Prostate gland (tissue), 2 donors: Measurements from ENCODE around the gene PADI6. TPM values are rescaled to one million over a fixed set of nuclear protein-coding genes. Genes with fewer than 3 reads are reported as not detected.
"Not testable (repeated sequence)": the region's sequence is repeated elsewhere in the genome, so short reads cannot be mapped to it uniquely, and the experiment has no call there.

Source experiments
- DNase-seq: peaks from one replicate; pipeline ENCODE4 v3.0.0-alpha.2; 2019; ENCODE audit warnings: low spot score
- H3K27ac ChIP-seq, 2 donors: fragments of 200-600 bp; sonication (generic); 2 replicates each; pipeline ENCODE4 v1.5.1; 2017 to 2019
- H3K27me3 ChIP-seq: fragments of 200-600 bp; sonication (generic); replicated peaks from 2 replicates; pipeline ENCODE4 v1.5.1; 2019; ENCODE audit not compliant: insufficient read depth
- H3K36me3 ChIP-seq, 2 donors: fragments of 200-600 bp; sonication (generic); 1 replicate in 1 of 2; 2 replicates in 1 of 2; pipeline versions ENCODE4 v1.5.1 to v1.8.1; 2017 to 2019
- H3K4me1 ChIP-seq: fragments of 200-600 bp; sonication (generic); replicated peaks from 2 replicates; pipeline ENCODE4 v1.5.1; 2019
- H3K4me3 ChIP-seq, 2 donors: fragments of 200-600 bp; sonication (generic); 2 replicates each; pipeline ENCODE4 v1.5.1; 2017 to 2019
- H3K9me3 ChIP-seq: fragments of 200-600 bp; sonication (generic); 2 replicates; pipeline ENCODE4 v1.5.1; 2017
- POLR2A ChIP-seq: fragments of 450-650 bp; IDR thresholded peaks from one replicate; pipeline ENCODE4 v1.6.1; 2016; ENCODE audit warnings: antibody characterized with exemption, mild to moderate bottlenecking
- POLR2AphosphoS5 ChIP-seq: sonication (generic); formaldehyde crosslinking; IDR thresholded peaks from one replicate; pipeline ENCODE4 v1.6.1; 2017; ENCODE audit warnings: antibody characterized with exemption
- WGBS: methylation state at CpG from one replicate; pipeline ENCODE4 v1.1.5; 2018; 5-methylcytosine and 5-hydroxymethylcytosine counted together
- intact Hi-C: fragments of 100-400 bp; cut with DNase I; formaldehyde crosslinking; loops from one replicate; pipeline ENCODE4 v1.14.2; 2022
- total RNA-seq, 2 donors: library from RNA; depleted of rRNA; stranded (reverse); fragments of >200 nt; gene quantifications; one replicate each; pipeline ENCODE4 v1.1.0, GENCODE V29; 2016
- TF ChIP-seq, protein P1 (sequence below), 4 experiments: fragments of 200-600 bp in 2 of 4; fragments of 450-650 bp in 2 of 4; sonication (generic) in 2 of 4; IDR thresholded peaks; 1 replicate in 3 of 4; 2 replicates in 1 of 4; pipeline ENCODE4 v1.5.1; 2016 to 2019; ENCODE audit warnings: antibody characterized with exemption in 4 of 4, mild to moderate bottlenecking in 2 of 4, moderate library complexity in 2 of 4

The PADI6 gene
- total RNA-seq, 2 donors from 2014 or later, result not detected

DNA sequence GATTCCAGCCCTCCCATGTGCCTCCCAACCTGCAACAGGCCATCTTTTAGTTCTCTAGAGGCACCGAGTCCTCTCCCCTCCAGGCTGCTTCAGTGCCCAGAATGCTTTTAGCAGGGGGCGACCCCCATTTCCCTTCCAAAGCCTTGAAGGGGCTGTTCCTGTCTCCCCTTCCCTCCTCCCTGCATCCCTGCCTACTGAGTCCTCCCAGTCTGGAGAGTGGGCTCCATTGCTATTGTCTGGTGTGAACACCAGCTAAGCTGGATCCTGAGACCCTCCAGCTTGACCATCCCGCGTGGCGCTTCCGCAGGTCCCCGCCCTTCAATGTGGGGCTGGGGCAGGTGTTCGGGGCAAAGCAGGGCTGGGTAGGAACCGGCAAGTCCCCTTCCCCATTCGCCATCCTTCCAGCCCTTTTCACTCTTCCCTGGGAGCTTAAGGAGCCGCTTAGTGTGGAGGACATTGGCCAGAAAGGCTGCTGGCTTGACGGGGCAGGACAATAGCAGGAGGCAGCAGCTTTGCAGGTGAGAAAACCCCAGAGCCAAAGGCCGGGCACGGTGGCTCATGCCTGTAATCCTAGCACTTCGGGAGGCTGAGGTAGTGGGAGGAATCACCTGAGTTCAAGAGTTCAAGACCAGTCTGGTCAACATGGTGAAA, 32.2 kb downstream of the PADI6 start:
- Histone ChIP-seq H3K9me3 (no peaks in the 10 kb centered on the region), H3K27me3 (no peaks in the 10 kb centered on the region), H3K36me3 (peaks cover under 1 to 5% of the 10 kb centered on the region in 2 donors), H3K4me1 (peaks cover 3% of the 10 kb centered on the region), H3K27ac (no peak overlapping the region), H3K4me3 (no peak overlapping the region)
- intact Hi-C loops, result no loop called here
- TF ChIP-seq POLR2AphosphoS5 (no peak), POLR2A (no peak)
- TF ChIP-seq, protein P1, sequence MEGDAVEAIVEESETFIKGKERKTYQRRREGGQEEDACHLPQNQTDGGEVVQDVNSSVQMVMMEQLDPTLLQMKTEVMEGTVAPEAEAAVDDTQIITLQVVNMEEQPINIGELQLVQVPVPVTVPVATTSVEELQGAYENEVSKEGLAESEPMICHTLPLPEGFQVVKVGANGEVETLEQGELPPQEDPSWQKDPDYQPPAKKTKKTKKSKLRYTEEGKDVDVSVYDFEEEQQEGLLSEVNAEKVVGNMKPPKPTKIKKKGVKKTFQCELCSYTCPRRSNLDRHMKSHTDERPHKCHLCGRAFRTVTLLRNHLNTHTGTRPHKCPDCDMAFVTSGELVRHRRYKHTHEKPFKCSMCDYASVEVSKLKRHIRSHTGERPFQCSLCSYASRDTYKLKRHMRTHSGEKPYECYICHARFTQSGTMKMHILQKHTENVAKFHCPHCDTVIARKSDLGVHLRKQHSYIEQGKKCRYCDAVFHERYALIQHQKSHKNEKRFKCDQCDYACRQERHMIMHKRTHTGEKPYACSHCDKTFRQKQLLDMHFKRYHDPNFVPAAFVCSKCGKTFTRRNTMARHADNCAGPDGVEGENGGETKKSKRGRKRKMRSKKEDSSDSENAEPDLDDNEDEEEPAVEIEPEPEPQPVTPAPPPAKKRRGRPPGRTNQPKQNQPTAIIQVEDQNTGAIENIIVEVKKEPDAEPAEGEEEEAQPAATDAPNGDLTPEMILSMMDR (IDR thresholded peaks at IDR 0.05), result no peak
- DNase-seq, result no peak
- WGBS, result 68% methylated on average over 15 of the region's 15 CpGs

DNA sequence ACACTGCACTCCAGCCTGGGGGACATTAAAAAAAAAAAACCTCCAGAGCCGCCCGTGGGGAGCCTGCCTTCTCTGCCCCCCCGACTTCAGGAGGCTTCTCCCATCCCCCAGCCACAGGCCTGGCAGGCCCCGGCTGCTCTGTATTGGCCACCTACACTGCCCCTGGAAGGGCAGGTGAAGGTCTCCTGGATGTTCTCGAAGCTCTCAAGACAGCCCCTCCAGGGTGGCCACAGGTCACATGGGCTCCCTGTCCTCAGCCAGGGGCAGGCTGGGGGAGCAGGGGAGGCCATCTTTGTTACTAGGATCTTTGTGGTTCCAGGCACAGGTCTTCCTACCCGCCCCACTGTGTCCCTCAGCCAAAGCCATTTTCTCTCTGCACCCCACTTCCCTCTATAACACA, 32.8 kb downstream of the PADI6 start:
- TF ChIP-seq, protein P1 (IDR thresholded peaks at IDR 0.05), result no peak
- TF ChIP-seq POLR2A (no peak), POLR2AphosphoS5 (no peak)
- H3K27me3 ChIP-seq, result no peaks in the 10 kb centered on the region
- DNase-seq, result no peak
- peaks cover 4 to 12% of the 10 kb centered on the region in 2 donors for H3K36me3 ChIP-seq
- 83% methylated on average over 6 of the region's 6 CpGs for WGBS
- no peak overlapping the region for H3K4me3 ChIP-seq
- no peak overlapping the region for H3K27ac ChIP-seq
- H3K4me1 ChIP-seq, result peaks cover 3% of the 10 kb centered on the region
- intact Hi-C loops, result no loop called here
- no peaks in the 10 kb centered on the region for H3K9me3 ChIP-seq

DNA sequence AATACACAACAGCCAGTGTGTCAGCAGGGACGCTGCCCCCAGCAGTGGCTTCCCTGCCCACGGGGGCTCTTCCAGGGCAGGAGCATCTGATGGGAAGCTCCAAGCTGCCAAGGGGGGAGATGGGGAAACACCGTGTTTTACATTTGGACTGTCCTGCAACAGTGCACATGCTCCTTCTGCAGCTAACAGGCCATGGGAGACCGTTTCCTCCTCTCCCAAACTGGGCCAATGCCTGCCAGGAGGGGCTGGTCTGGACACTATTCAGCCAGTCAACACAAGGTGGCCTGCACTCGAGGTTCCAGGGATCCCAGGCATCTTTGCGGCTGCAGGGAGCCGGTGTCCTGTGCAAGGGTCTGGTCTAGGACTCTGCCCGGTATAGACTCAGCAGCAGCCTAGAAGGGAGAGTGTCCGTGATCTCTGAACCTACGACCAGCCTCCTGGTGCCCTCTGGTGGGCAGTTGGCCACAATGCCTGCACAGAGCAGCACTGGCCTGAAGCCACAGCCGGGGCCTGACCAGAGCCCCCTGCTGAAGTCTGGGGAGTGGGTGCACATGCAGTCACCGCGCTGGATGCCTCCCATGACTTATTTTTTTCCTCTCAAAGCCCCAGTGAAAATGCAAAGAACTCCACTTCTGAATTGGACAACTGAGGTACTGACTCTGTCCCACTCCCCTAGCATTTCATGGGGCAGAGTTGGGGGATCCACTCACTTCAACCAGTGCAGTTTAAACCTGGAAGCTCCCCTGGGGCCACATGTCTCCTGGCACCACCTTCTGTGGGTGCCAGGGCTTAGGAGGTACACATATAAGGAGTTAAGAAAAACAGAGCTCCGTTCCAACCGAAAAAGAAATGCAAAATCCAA, 34.1 kb downstream of the PADI6 start:
- intact Hi-C loops, result no loop called here

DNA sequence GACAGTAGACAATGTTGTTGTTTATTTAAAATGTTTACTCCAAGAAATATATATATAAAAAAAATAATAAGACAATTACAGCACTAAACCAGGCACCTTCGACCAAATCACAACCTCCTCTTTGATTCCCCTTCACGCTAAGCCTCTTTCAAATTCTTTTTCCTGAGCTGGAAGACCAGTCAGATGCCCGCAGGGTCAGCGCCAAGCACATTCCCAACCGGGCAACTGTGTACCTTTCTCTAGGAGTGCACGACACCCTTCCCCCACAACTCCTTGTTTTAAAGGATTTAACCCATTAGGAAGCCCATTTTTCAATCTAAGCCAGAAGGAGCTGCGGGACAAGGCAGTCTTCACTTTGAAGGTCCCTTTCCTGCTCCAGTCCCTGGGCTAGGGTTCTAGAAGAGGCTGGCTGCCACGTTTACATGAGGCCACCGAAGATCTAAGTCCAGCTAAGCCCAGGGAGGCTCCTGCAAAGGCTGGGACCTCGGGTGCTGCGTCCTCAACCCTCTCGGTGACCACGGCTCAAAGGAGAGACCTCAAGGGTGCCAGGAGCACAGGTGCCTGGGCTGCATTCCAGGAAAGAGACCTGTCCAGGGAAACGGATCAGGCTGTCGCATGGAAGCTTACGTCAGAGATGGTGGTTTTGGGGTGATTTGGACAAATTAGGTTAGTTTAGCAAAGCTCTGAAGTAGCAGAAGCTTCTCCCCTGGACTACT, 34.9 kb downstream of the PADI6 start:
- DNase-seq, H3K4me3 ChIP-seq, H3K9me3 ChIP-seq, intact Hi-C loops, H3K27me3 ChIP-seq, H3K27ac ChIP-seq, H3K4me1 ChIP-seq: not testable (repeated sequence)
- 66% methylated on average over 16 of the region's 16 CpGs for WGBS
- H3K36me3 ChIP-seq, result peaks cover 4 to 13% of the 10 kb centered on the region in 2 donors

More for the DNA sequence above, 34.1 kb downstream of the PADI6 start:
- H3K4me3 ChIP-seq, result no peak overlapping the region
- 54% methylated on average over 13 of the region's 15 CpGs for WGBS
- TF ChIP-seq POLR2A (no peak), POLR2AphosphoS5 (no peak)
- TF ChIP-seq, protein P1 (IDR thresholded peaks at IDR 0.05), result peak; percentile 20 to 76 (median 55)
- no peaks in the 10 kb centered on the region for H3K9me3 ChIP-seq
- H3K36me3 ChIP-seq, result peaks cover 4 to 13% of the 10 kb centered on the region in 2 donors
- DNase-seq, result peak; percentile 34
- H3K27me3 ChIP-seq, result no peaks in the 10 kb centered on the region
- H3K4me1 ChIP-seq, result peaks cover 3% of the 10 kb centered on the region
- no peak overlapping the region for H3K27ac ChIP-seq

DNA sequence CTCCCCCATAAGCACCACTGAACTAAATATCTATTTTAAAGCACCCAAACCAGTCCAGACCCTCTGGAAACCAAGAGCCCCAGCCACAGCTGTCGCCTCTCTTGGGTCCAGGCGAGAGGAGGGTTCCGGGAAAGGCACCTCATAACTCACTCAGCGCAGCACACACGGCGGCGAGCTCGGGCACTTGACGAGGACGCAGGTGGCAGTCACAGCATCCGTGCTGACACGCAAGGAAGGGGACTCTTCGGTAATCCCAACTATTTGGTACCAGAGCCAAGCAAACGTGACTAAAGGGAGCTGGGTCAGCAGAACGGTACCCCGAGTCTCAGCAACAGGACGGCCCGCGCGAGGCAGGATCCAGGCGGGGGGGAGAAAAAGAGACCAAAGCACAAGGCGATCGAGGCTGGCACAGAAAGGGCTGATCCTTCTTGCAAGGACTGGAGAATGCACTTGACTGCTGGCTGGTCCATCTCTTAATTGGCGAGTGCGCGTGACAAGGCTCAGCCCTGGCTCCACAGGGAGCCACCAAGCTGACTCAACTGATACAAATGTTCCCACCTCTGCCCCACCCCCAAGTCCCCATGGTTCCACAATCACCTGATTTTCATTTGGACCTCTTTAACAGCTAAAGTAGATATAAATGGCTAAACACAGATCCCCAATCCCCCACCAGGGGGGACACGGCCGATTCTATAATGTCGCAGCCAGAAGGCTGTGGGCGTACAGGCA, 36.0 kb downstream of the PADI6 start:
- intact Hi-C loops, result not testable (repeated sequence)

More for the DNA sequence above, 36.0 kb downstream of the PADI6 start:
- peaks cover 4 to 13% of the 10 kb centered on the region in 2 donors for H3K36me3 ChIP-seq
- H3K4me1 ChIP-seq, H3K4me3 ChIP-seq, H3K27me3 ChIP-seq, H3K27ac ChIP-seq, DNase-seq, H3K9me3 ChIP-seq: not testable (repeated sequence)
- 90% methylated on average over 30 of the region's 30 CpGs for whole genome bisulfite sequencing
